Lung (tissue), 12 donors: Measurements from ENCODE around the gene PRKD1. TPM values are rescaled to one million over a fixed set of nuclear protein-coding genes. Genes with fewer than 3 reads are reported as not detected.

Experiments used
- ATAC-seq: fragments of 200-7000 bp; cut with Tn5 transposase; one replicate; pipeline ENCODE4 v1.9.1; 2020; ENCODE audit warnings: moderate number of reproducible peaks; ENCODE audit not compliant: insufficient read depth, low FRiP score
- DNase-seq, 3 donors: peaks; one replicate each; pipeline ENCODE4 v3.0.0-alpha.2; 2013 to 2017
- H3K27ac ChIP-seq, 2 donors: one replicate each; pipeline ENCODE4 v1.5.1; 2013; ENCODE audit warnings: mild to moderate bottlenecking in 2 of 2, moderate library complexity in 2 of 2, control low read depth in 1 of 2, inconsistent platforms in 1 of 2, low read depth in 1 of 2, low read length in 1 of 2
- H3K27me3 ChIP-seq, 3 donors: one replicate each; pipeline ENCODE4 v1.5.1; 2013; ENCODE audit warnings: low read length in 2 of 3; ENCODE audit not compliant: control insufficient read depth in 3 of 3, insufficient read depth in 3 of 3
- H3K36me3 ChIP-seq, 4 donors: one replicate each; pipeline ENCODE4 v1.5.1; 2013; ENCODE audit warnings: low read length in 4 of 4, mild to moderate bottlenecking in 1 of 4, moderate library complexity in 1 of 4; ENCODE audit not compliant: control insufficient read depth in 4 of 4, insufficient read depth in 4 of 4
- H3K4me1 ChIP-seq, 5 donors: one replicate each; pipeline ENCODE4 v1.5.1; 2013; ENCODE audit warnings: low read length in 5 of 5, mild to moderate bottlenecking in 2 of 5, moderate library complexity in 1 of 5; ENCODE audit not compliant: control insufficient read depth in 5 of 5, insufficient read depth in 5 of 5
- H3K4me3 ChIP-seq: one replicate; pipeline ENCODE4 v1.5.1; 2013; ENCODE audit warnings: mild to moderate bottlenecking, control low read depth, moderate library complexity
- H3K9ac ChIP-seq, 2 donors: one replicate each; pipeline ENCODE4 v1.5.1; 2013; ENCODE audit warnings: low read length in 2 of 2, control low read depth in 1 of 2; ENCODE audit not compliant: insufficient read depth in 1 of 2
- H3K9me3 ChIP-seq, 4 donors: one replicate each; pipeline ENCODE4 v1.5.1; 2013; ENCODE audit warnings: low read length in 3 of 4, mild to moderate bottlenecking in 1 of 4, moderate library complexity in 1 of 4; ENCODE audit not compliant: control insufficient read depth in 4 of 4, insufficient read depth in 3 of 4
- WGBS, 2 donors: extraction: QIAGEN DNeasy Blood & Tissue Kit; methylation state at CpG; one replicate each; pipeline ENCODE4 v1.1.7; 2013; 5-methylcytosine and 5-hydroxymethylcytosine counted together
- polyA plus RNA-seq, 2 donors: library from polyadenylated mRNA; stranded (reverse); fragments of 200-250 nt; gene quantifications; one replicate each; pipeline ENCODE4 v1.2.1, GENCODE V29; 2013
- total RNA-seq, 2 donors: library from RNA; depleted of rRNA in 1 of 2; stranded (reverse); fragments of >200 nt in 1 of 2; gene quantifications; one replicate each; pipeline ENCODE4 v1.2.1, GENCODE V29; 2014 to 2021
- TF ChIP-seq, protein P1 (sequence below): IDR thresholded peaks from 2 replicates; pipeline ENCODE4 v1.5.1; 2012; ENCODE audit warnings: mild to moderate bottlenecking; ENCODE audit errors: control extremely low read depth, extremely low read depth
- donor health status: control.
- donor health status: control.
- donor health status: Bipolar disorder and iron deficiency.
- donor health status: healthy.
- donor health status: DM: yes; HTN: yes; CAD: no.

Gene PRKD1
- total and polyA plus RNA-seq, 4 donors = 4.0 to 20.9 (median 11.2) TPM

DNA sequence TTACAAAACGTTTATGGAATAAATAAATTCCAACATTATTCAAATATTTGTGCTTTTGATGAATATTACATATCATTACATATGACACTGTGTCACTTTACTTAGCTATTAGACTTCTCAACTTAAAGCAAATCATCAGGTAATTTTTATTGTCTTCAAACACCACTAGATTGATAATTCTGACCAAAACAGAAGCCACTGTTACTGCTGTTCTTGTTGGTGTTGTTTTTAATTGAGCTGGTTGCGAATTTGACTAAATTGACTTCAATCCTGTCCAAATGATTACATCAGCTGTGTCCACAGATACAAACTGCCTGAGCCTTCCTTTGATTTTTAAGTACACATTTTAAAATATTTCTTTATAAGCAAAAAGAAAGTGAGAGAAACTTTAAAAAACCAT, 29.2 kb downstream of the PRKD1 start:
- no peak for DNase-seq
- Histone ChIP-seq H3K36me3 (no peaks in the 10 kb centered on the region), H3K27ac (no peak overlapping the region), H3K4me3 (no peak overlapping the region), H3K9me3 (peaks cover 0 to 3% (median 0%) of the 10 kb centered on the region in 4 donors), H3K4me1 (peaks cover 0 to 1% (median 0%) of the 10 kb centered on the region in 5 donors), H3K9ac (no peak overlapping the region), H3K27me3 (no peaks in the 10 kb centered on the region)
- TF ChIP-seq, protein P1, sequence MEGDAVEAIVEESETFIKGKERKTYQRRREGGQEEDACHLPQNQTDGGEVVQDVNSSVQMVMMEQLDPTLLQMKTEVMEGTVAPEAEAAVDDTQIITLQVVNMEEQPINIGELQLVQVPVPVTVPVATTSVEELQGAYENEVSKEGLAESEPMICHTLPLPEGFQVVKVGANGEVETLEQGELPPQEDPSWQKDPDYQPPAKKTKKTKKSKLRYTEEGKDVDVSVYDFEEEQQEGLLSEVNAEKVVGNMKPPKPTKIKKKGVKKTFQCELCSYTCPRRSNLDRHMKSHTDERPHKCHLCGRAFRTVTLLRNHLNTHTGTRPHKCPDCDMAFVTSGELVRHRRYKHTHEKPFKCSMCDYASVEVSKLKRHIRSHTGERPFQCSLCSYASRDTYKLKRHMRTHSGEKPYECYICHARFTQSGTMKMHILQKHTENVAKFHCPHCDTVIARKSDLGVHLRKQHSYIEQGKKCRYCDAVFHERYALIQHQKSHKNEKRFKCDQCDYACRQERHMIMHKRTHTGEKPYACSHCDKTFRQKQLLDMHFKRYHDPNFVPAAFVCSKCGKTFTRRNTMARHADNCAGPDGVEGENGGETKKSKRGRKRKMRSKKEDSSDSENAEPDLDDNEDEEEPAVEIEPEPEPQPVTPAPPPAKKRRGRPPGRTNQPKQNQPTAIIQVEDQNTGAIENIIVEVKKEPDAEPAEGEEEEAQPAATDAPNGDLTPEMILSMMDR = no peak
- no peak for ATAC-seq
- 59 to 76% methylated on average over 2 of the region's 2 CpGs for WGBS, 2 donors

DNA sequence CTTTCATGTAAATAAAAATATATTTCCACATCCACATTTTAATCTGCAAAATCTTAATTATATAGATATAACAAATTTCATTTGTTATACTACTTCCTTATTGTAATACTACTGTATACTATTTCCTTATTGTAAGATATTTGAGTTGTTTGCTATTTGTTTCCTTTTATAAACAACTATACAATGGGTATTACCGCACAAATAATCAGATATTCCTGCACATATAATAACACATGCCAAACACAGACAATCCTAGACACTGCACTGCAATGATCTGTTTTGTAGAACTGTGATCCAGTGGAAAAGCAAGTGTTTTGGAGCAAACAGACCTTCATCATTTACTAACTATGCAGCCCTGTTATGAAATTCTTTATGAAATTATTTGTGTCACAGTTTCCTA, 30.5 kb downstream of the PRKD1 start:
- Histone ChIP-seq H3K36me3 (no peaks in the 10 kb centered on the region), H3K4me1 (peaks cover 0 to 1% (median 0%) of the 10 kb centered on the region in 5 donors), H3K4me3 (no peak overlapping the region), H3K9ac (no peak overlapping the region), H3K27me3 (no peaks in the 10 kb centered on the region), H3K9me3 (peaks cover 0 to 3% (median 0%) of the 10 kb centered on the region in 4 donors), H3K27ac (no peak overlapping the region)
- 64 to 81% methylated on average over 1 of the region's 1 CpG for WGBS, 2 donors
- no peak for DNase-seq
- TF ChIP-seq, protein P1 = no peak
- no peak for ATAC-seq

DNA sequence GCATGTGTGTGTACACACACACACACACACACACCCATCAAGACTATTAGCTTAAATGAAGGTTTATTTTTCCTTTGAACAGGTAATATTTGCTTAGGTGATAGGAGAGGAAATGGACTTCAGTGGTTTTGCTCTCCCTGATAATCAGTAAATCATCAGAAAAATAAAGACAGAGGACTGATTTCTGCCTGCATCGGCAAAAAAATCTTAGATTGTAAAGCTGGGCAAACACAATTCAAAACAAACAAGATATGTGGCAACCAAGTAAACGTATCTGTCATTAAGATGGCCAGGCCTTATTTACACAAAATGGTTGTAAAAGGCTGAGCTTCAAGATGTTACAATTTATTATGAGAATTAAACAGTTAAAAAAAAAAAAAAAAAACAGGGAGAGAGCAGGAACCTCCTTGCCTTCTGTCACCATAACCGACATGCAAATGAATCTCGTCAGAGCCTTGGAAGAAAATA, 31.3 kb downstream of the PRKD1 start:
- Histone ChIP-seq H3K9ac (no peak overlapping the region), H3K9me3 (peaks cover 0 to 3% (median 0%) of the 10 kb centered on the region in 4 donors), H3K27me3 (no peaks in the 10 kb centered on the region), H3K4me1 (peaks cover 0 to 1% (median 0%) of the 10 kb centered on the region in 5 donors), H3K4me3 (no peak overlapping the region), H3K36me3 (no peaks in the 10 kb centered on the region), H3K27ac (no peak overlapping the region)
- no peak for DNase-seq
- TF ChIP-seq, protein P1 = no peak
- 68 to 73% methylated on average over 4 of the region's 4 CpGs for WGBS, 2 donors
- ATAC-seq = no peak

GRCh38 chr14:29895591-29896083, 32.0 kb downstream of the PRKD1 start:
- TF ChIP-seq, protein P1 = no peak
- 65 to 71% methylated on average over 7 of the region's 7 CpGs for WGBS, 2 donors
- peaks cover 0 to 1% (median 0%) of the 10 kb centered on the region in 5 donors for H3K4me1 ChIP-seq
- peak overlapping the region in 1 of 2 donors; percentile 26 for H3K27ac ChIP-seq
- no peak overlapping the region for H3K9ac ChIP-seq
- peak in 1 of 3 donors; percentile 25 for DNase-seq
- no peak overlapping the region for H3K4me3 ChIP-seq
- no peaks in the 10 kb centered on the region for H3K36me3 ChIP-seq
- no peaks in the 10 kb centered on the region for H3K27me3 ChIP-seq
- peak; percentile 68 for ATAC-seq
- H3K9me3 ChIP-seq = no peaks in the 10 kb centered on the region
